Suppressor macrophage (primary cell): ENCODE measurements around the gene SSX1.
"Not testable (repeated sequence)": the region's sequence is repeated elsewhere in the genome, so short reads cannot be mapped to it uniquely, and the experiment has no call there.

Source experiments
- DNase-seq, 4 experiments: peaks; one replicate each; pipeline ENCODE4 v3.0.0-alpha.2; 2020 to 2022
- total RNA-seq, 17 experiments: gene quantifications; one replicate each; lab custom pipeline; 2026; ENCODE audit warnings: mixed read lengths in 6 of 17, inconsistent platforms in 3 of 17; lab: John Stamatoyannopoulos, UW

Gene SSX1
- total RNA-seq = 0 to 0.44 (median 0) reads per million in 17 experiments

- DNase-seq = not testable (repeated sequence)
Observed at GRCh38 chrX:48255062-48255796, at the start of gene SSX1. Gene SSX1, plus strand, starts transcription at chrX:48255392. Its CDS starts 1,850 bp downstream, at chrX:48257242.

DNA sequence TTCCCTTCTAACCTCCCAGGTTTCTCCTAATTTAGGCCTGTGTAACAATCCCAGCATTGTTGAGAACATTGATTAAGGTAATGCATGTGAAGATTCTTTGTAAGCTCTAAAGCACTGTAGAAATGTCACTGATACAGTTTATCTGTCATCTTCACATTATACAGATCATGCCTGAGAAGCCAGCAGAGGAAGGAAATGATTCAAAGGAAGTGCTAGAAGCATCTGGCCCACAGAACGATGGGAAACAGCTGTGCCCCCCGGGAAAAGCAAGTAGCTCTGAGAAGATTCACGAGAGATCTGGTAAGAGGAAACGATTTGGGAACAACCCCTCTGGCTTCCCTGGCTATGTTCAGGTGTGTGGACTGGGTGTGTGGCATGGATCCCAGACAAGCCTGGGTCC is 40.9 kb upstream of the SSX1 start:
- not testable (repeated sequence) for DNase-seq

GRCh38 chrX:48224196-48224595 is 31.0 kb upstream of the SSX1 start:
- DNase-seq = not testable (repeated sequence)

GRCh38 chrX:48252945-48253344 is 2.2 kb upstream of the SSX1 start:
- DNase-seq = not testable (repeated sequence)

- not testable (repeated sequence) for DNase-seq
Observed at GRCh38 chrX:48274365-48274764, 19.2 kb downstream of the SSX1 start.

DNA sequence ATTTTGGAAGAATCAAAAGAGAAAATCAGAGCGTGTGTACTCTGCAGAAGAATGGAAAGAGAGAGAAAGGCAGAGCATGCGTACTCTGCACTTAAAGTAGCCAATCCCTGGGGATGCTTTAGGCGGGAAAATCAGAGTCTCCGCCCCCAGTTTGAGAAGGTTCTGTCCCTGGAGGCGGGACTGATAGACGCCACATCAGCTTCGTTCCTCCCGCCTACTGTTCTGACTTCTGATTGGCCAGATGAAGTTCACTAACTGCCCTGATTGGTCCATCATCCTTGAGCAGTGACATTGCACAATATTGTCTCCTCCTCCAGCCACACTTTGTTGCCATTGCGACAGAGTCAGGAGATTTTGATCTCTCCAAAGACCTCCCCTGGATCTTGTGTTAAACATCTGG is 23.8 kb downstream of the SSX1 start:
- DNase-seq = no peak

GRCh38 chrX:48280729-48281128 is 25.5 kb downstream of the SSX1 start:
- DNase-seq = not testable (repeated sequence)

- DNase-seq = no peak
Observed at GRCh38 chrX:48306175-48306574, 51.0 kb downstream of the SSX1 start.

GRCh38 chrX:48313996-48314395 is 58.8 kb downstream of the SSX1 start:
- not testable (repeated sequence) for DNase-seq
